ENCODE results near the gene B4GALNT3.

DNA sequence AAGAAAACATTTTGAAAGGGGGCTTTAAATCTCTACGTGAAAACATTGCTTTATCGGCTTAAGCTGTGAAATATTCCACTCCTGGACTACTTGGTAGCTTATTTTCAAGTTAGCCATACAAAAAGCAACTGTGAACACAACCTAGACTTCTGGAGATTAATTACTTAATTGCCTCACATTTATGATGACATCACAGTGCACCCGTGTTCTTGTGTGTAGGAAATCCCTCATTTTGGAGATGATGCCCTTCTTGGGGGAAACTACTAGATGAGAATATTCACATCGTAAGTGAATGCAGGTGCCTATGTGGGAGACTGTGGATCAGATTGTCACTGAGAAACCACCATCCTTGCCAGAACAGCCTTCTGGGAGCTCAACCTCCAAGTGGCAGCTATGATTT lies 10.5 kb upstream of the B4GALNT3 start:
- TF ChIP-seq ZNF274 (IDR thresholded peaks at IDR 0.05; ENCODE audit: low read depth, low read length) = no peak
- TF ChIP-seq YY1 (IDR thresholded peaks at IDR 0.05; ENCODE audit: insufficient read depth, insufficient read length) = no peak
- TF ChIP-seq SUZ12 (IDR thresholded peaks at IDR 0.05; ENCODE audit: extremely low read depth, insufficient read depth, insufficient read length) = no peak

Data from NT2/D1 (cell line).